HepG2 (cell line): ENCODE results near the gene MTFR1L. TPM values are rescaled to one million over a fixed set of nuclear protein-coding genes. Genes with fewer than 3 reads are reported as not detected.

ENCODE experiments used
- AGO2 ChIP-seq: fragments of 200-400 bp; formaldehyde crosslinking; optimal IDR thresholded peaks from 2 replicates; pipeline ENCODE3; 2017; ENCODE audit warnings: mild to moderate bottlenecking, low read depth, low read length, moderate library complexity
- BORCS8-MEF2B ChIP-seq: sonication (generic); formaldehyde crosslinking; IDR thresholded peaks from 2 replicates; pipeline ENCODE4 v1.8.0; 2022; ENCODE audit warnings: mild to moderate bottlenecking, missing genetic modification reagents
- CEBPZ ChIP-seq: IDR thresholded peaks from 2 replicates; pipeline ENCODE4 v1.6.1; 2012; ENCODE audit warnings: low read length, improper control_type of control experiment
- CTCF ChIP-seq: sonication (generic); formaldehyde crosslinking; IDR thresholded peaks from 2 replicates; pipeline ENCODE4 v1.5.0; 2020; ENCODE audit warnings: mild to moderate bottlenecking, missing genetic modification reagents, moderate library complexity
- E2F1 ChIP-seq: sonication (generic); formaldehyde crosslinking; IDR thresholded peaks from 2 replicates; pipeline ENCODE4 v1.5.0; 2020; ENCODE audit warnings: missing genetic modification reagents
- ETV5 ChIP-seq: IDR thresholded peaks from 2 replicates; pipeline ENCODE4 v1.6.1; 2018; ENCODE audit warnings: missing biosample characterization, missing genetic modification reagents, inconsistent platforms, borderline replicate concordance
- GABPB1 ChIP-seq: IDR thresholded peaks from 2 replicates; pipeline ENCODE4 v1.6.1; 2016; ENCODE audit warnings: mild to moderate bottlenecking, missing genetic modification reagents, moderate library complexity, missing compliant biosample characterization
- KDM2A ChIP-seq: sonication (generic); formaldehyde crosslinking; IDR thresholded peaks from 2 replicates; pipeline ENCODE4 v1.4.0; 2020; ENCODE audit warnings: low read depth, missing genetic modification reagents, borderline replicate concordance
- KMT2A ChIP-seq: sonication (generic); formaldehyde crosslinking; IDR thresholded peaks from 2 replicates; pipeline ENCODE4 v1.4.0; 2020; ENCODE audit warnings: missing genetic modification reagents
- MATR3 ChIP-seq: sonication (generic); formaldehyde crosslinking; IDR thresholded peaks from 2 replicates; pipeline ENCODE4 v1.4.0; 2020; ENCODE audit warnings: missing genetic modification reagents
- MEIS1 ChIP-seq: sonication (generic); formaldehyde crosslinking; IDR thresholded peaks from 2 replicates; pipeline ENCODE4 v1.9.0; 2021; ENCODE audit warnings: mild to moderate bottlenecking, missing genetic modification reagents, moderate library complexity, borderline replicate concordance
- THAP11 ChIP-seq: IDR thresholded peaks from 2 replicates; pipeline ENCODE4 v1.6.1; 2016; ENCODE audit warnings: missing biosample characterization, missing genetic modification reagents
- XRCC5 ChIP-seq: fragments of 200-400 bp; formaldehyde crosslinking; optimal IDR thresholded peaks from 2 replicates; pipeline ENCODE3; 2017; ENCODE audit warnings: mild to moderate bottlenecking, low read length
- ZBTB8A ChIP-seq: sonication (generic); formaldehyde crosslinking; IDR thresholded peaks from 2 replicates; pipeline ENCODE4 v1.4.0; 2020; ENCODE audit warnings: mild to moderate bottlenecking, low read depth, missing genetic modification reagents, borderline replicate concordance
- ZGPAT ChIP-seq: IDR thresholded peaks from 2 replicates; pipeline ENCODE4 v1.6.1; 2016; ENCODE audit warnings: mild to moderate bottlenecking
- ZNF136 ChIP-seq: sonication (generic); formaldehyde crosslinking; IDR thresholded peaks from 2 replicates; pipeline ENCODE4 v1.8.1; 2022; ENCODE audit warnings: low read depth, mild to moderate bottlenecking, moderate library complexity, missing genetic modification reagents
- ZNF598 ChIP-seq: sonication (generic); formaldehyde crosslinking; IDR thresholded peaks from 2 replicates; pipeline ENCODE4 v1.5.1; 2020; ENCODE audit warnings: mild to moderate bottlenecking, missing genetic modification reagents, borderline replicate concordance
- ZNF709 ChIP-seq: sonication (generic); formaldehyde crosslinking; IDR thresholded peaks from 2 replicates; pipeline ENCODE4 v1.5.0; 2020; ENCODE audit warnings: mild to moderate bottlenecking, missing genetic modification reagents
- ZNF883 ChIP-seq: sonication (generic); formaldehyde crosslinking; IDR thresholded peaks from 2 replicates; pipeline ENCODE4 v1.5.1; 2020; ENCODE audit warnings: mild to moderate bottlenecking, missing genetic modification reagents; ENCODE audit errors: not compliant biosample characterization
- ZSCAN25 ChIP-seq: sonication (generic); formaldehyde crosslinking; IDR thresholded peaks from 2 replicates; pipeline ENCODE4 v1.8.0; 2022; ENCODE audit warnings: mild to moderate bottlenecking, missing genetic modification reagents
- polyA plus RNA-seq, 8 experiments: library from polyadenylated mRNA; depleted of rRNA in 3 of 8; stranded (reverse) in 7 of 8; unstranded in 1 of 8; fragments of >200 nt; fragmentation: Illumina TruSeq in 4 of 8; extraction: Trizol in 4 of 8; gene quantifications; 2 replicates each; pipeline versions ENCODE4 v1.2.1 to v1.2.3, GENCODE V29; 2011 to 2016; ENCODE audit warnings: low read depth in 4 of 8, missing spikeins in 1 of 8, mixed read lengths in 1 of 8; ENCODE audit not compliant: insufficient read depth in 1 of 8
- total RNA-seq, 5 experiments: library from RNA; depleted of rRNA; stranded (reverse); fragments of >200 nt; fragmentation: Illumina TruSeq; extraction: Trizol; gene quantifications; 2 replicates each; pipeline ENCODE4 v1.2.3, GENCODE V29; 2016; ENCODE audit warnings: low read depth in 1 of 5

Gene MTFR1L
- total and polyA plus RNA-seq, 2 of the 13 experiments (the other 11 are each of a cell fraction or from before 2014, with no cell fraction given) = 38.0 to 55.7 TPM

GRCh38 chr1:25810341-25811299 lies 9.1 kb upstream of the MTFR1L start (continued):
- TF ChIP-seq MEIS1 (CRISPR knock-in tag) (0 out of 2 replicates have a peak, but pooled peaks have one; percentile 23), AGO2 (peak; percentile 20), E2F1 (CRISPR knock-in tag) (no peak), THAP11 (CRISPR knock-in tag) (peak; percentile 44), ZSCAN25 (CRISPR knock-in tag) (peak; percentile 56; the same call in 1 of the 2 replicates), MATR3 (0 out of 2 replicates have a peak, but pooled peaks have one; percentile 51), GABPB1 (CRISPR knock-in tag) (peak; percentile 26; the same call in 1 of the 2 replicates), ZNF883 (CRISPR knock-in tag) (peak; percentile 82), KMT2A (CRISPR knock-in tag) (0 out of 2 replicates have a peak, but pooled peaks have one; percentile 15), XRCC5 (peak; percentile 81), ZGPAT (CRISPR knock-in tag) (0 out of 2 replicates have a peak, but pooled peaks have one; percentile 23), ZNF709 (peak; percentile 62; the same call in 1 of the 2 replicates), CEBPZ (no peak), ZBTB8A (no peak), BORCS8-MEF2B (peak; percentile 39; the same call in 1 of the 2 replicates), ETV5 (CRISPR knock-in tag) (peak; percentile 40; the same call in 1 of the 2 replicates), CTCF (CRISPR knock-in tag) (peak; percentile 98), ZNF598 (0 out of 2 replicates have a peak, but pooled peaks have one; percentile 35), ZNF136 (CRISPR knock-in tag) (no peak), KDM2A (CRISPR knock-in tag) (peak; percentile 47; the same call in 1 of the 2 replicates)
